SK-N-SH treated with all-trans-retinoic acid at 6 μM for 48 hours (cell line): ENCODE results near the gene PTPRD.

Experiments
- ESRRG ChIP-seq: fragments of 250-450 bp; sonication (Bioruptor Pico); IDR thresholded peaks from 2 replicates; pipeline ENCODE4 v1.6.1; 2021; ENCODE audit warnings: mild to moderate bottlenecking
- PATZ1 ChIP-seq: fragments of 250-450 bp; sonication (Bioruptor Pico); IDR thresholded peaks from 2 replicates; pipeline ENCODE4 v1.8.0; 2020; ENCODE audit warnings: mild to moderate bottlenecking, moderate library complexity, borderline replicate concordance
- SNAI2 ChIP-seq: fragments of 250-450 bp; sonication (Bioruptor Pico); IDR thresholded peaks from 2 replicates; pipeline ENCODE4 v1.5.0; 2020; ENCODE audit warnings: mild to moderate bottlenecking, moderate library complexity
- TCF4 ChIP-seq: fragments of 250-450 bp; sonication (Bioruptor Pico); IDR thresholded peaks from 2 replicates; pipeline ENCODE4 v1.8.0; 2021; ENCODE audit warnings: mild to moderate bottlenecking, moderate library complexity, borderline replicate concordance
- TOX ChIP-seq: fragments of 250-450 bp; sonication (Bioruptor Pico); IDR thresholded peaks from 2 replicates; pipeline ENCODE4 v1.8.0; 2021; ENCODE audit warnings: mild to moderate bottlenecking, moderate library complexity, borderline replicate concordance
- ZFP3 ChIP-seq: fragments of 250-450 bp; sonication (Bioruptor Pico); IDR thresholded peaks from 2 replicates; pipeline ENCODE4 v1.5.0; 2020; ENCODE audit warnings: mild to moderate bottlenecking, moderate library complexity
- ZFP30 ChIP-seq: fragments of 450-650 bp; formaldehyde crosslinking; IDR thresholded peaks from 2 replicates; pipeline ENCODE4 v1.5.0; 2022; ENCODE audit warnings: mild to moderate bottlenecking, moderate library complexity
- ZNF565 ChIP-seq: fragments of 450-650 bp; formaldehyde crosslinking; conservative IDR thresholded peaks from 2 replicates; pipeline ENCODE4 v1.5.0; 2020; ENCODE audit warnings: low read depth, mild to moderate bottlenecking, moderate library complexity
- ZNF70 ChIP-seq: fragments of 450-650 bp; formaldehyde crosslinking; IDR thresholded peaks from 2 replicates; pipeline ENCODE4 v1.5.0; 2020; ENCODE audit warnings: mild to moderate bottlenecking, moderate library complexity
- ZNF8 ChIP-seq: fragments of 450-650 bp; formaldehyde crosslinking; IDR thresholded peaks from 2 replicates; pipeline ENCODE4 v1.5.0; 2020; ENCODE audit warnings: mild to moderate bottlenecking, moderate library complexity

- TF ChIP-seq SNAI2 (CRISPR knock-in tag) (no peak), ZNF565 (no peak), ZFP3 (CRISPR knock-in tag) (no peak), ZNF8 (no peak), ESRRG (CRISPR knock-in tag) (no peak), ZFP30 (CRISPR knock-in tag) (no peak), TCF4 (CRISPR knock-in tag) (no peak), TOX (no peak), ZNF70 (CRISPR knock-in tag) (no peak), PATZ1 (no peak)
Measured at GRCh38 chr9:10054456-10054855, 558.3 kb downstream of the PTPRD start.
